Type B pancreatic cell (in vitro differentiated cells): ENCODE measurements around the gene CDK6. TPM values are rescaled to one million over a fixed set of nuclear protein-coding genes. Genes with fewer than 3 reads are reported as not detected.

Experiments used
- DNase-seq: peaks from one replicate; pipeline ENCODE4 v3.0.0; 2021; ENCODE audit warnings: mixed read lengths; ENCODE audit not compliant: unreplicated experiment; ENCODE audit errors: extremely low spot score
- H3K27ac Mint-ChIP-seq: 2 replicates; pipeline ENCODE4 v1.8.0; 2021; ENCODE audit warnings: mild to moderate bottlenecking, mixed read lengths
- H3K27me3 Mint-ChIP-seq: 2 replicates; pipeline ENCODE4 v1.8.0; 2021; ENCODE audit warnings: mixed read lengths
- H3K36me3 Mint-ChIP-seq: 2 replicates; pipeline ENCODE4 v1.8.0; 2021; ENCODE audit warnings: mixed read lengths
- H3K4me1 Mint-ChIP-seq: one replicate; pipeline ENCODE4 v1.8.0; 2021; ENCODE audit warnings: mixed read lengths; ENCODE audit not compliant: unreplicated experiment
- H3K4me3 Mint-ChIP-seq: 2 replicates; pipeline ENCODE4 v1.8.0; 2021; ENCODE audit warnings: mild to moderate bottlenecking, mixed read lengths
- H3K9me3 Mint-ChIP-seq: 2 replicates; pipeline ENCODE4 v1.8.0; 2021; ENCODE audit warnings: mixed read lengths
- CTCF ChIP-seq: fragments of 200-600 bp; sonication (generic); conservative IDR thresholded peaks from 2 replicates; pipeline ENCODE4 v1.5.0; 2021; ENCODE audit warnings: antibody characterized with exemption, mild to moderate bottlenecking
- total RNA-seq: library from RNA; stranded (reverse); gene quantifications from 2 replicates; pipeline ENCODE4 v1.2.1, GENCODE V29; 2021; ENCODE audit warnings: low replicate concordance

CDK6 gene
- total RNA-seq, 1 donor from 2014 or later, result 68.5 TPM

- Mint-ChIP-seq H3K27ac (peak overlapping the region; percentile 57), H3K27me3 (no peaks in the 10 kb centered on the region), H3K4me1 (peaks cover 20% of the 10 kb centered on the region), H3K9me3 (no peaks in the 10 kb centered on the region), H3K36me3 (peaks cover 18% of the 10 kb centered on the region), H3K4me3 (no peak overlapping the region)
- DNase-seq, result no peak
- TF ChIP-seq CTCF, result no peak
Observed at GRCh38 chr7:92782236-92782635, 54.1 kb downstream of the CDK6 start.

- no peak for DNase-seq
- Mint-ChIP-seq H3K9me3 (no peaks in the 10 kb centered on the region), H3K27me3 (no peaks in the 10 kb centered on the region), H3K4me1 (peaks cover 20% of the 10 kb centered on the region), H3K4me3 (no peak overlapping the region), H3K27ac (no peak overlapping the region), H3K36me3 (peaks cover 26% of the 10 kb centered on the region)
- TF ChIP-seq CTCF, result no peak
Observed at GRCh38 chr7:92781117-92781720, 55.2 kb downstream of the CDK6 start.

- TF ChIP-seq CTCF, result no peak
- Mint-ChIP-seq H3K9me3 (no peaks in the 10 kb centered on the region), H3K4me1 (peaks cover 20% of the 10 kb centered on the region), H3K36me3 (peaks cover 23% of the 10 kb centered on the region), H3K27me3 (no peaks in the 10 kb centered on the region), H3K27ac (no peak overlapping the region), H3K4me3 (no peak overlapping the region)
- DNase-seq, result no peak
Observed at GRCh38 chr7:92778972-92779371, 57.4 kb downstream of the CDK6 start.

DNA sequence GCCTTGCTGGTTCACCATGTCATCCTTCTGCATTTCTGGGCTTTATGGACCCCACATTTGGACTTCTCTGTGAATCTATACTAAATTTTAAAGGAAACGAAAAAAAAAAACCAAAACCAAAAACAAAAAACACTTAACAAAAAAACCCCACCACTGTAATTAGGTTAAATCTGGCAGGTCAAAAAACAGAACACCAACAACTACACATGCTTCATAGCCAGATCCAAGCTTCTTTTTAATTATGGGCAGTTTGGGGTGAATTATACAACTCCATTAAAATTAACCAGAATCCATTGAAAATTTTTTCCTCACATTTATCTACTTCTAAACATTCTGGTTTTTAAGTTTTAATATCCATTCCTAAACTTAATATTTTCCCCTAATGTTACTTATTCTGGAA lies 58.4 kb downstream of the CDK6 start:
- Mint-ChIP-seq H3K9me3 (no peaks in the 10 kb centered on the region), H3K27me3 (no peaks in the 10 kb centered on the region), H3K36me3 (peaks cover 27% of the 10 kb centered on the region), H3K27ac (no peak overlapping the region), H3K4me3 (no peak overlapping the region), H3K4me1 (peaks cover 15% of the 10 kb centered on the region)
- no peak for TF ChIP-seq CTCF
- DNase-seq, result no peak

GRCh38 chr7:92773808-92774207 lies 62.6 kb downstream of the CDK6 start:
- H3K36me3 Mint-ChIP-seq, result peaks cover 28% of the 10 kb centered on the region
- TF ChIP-seq CTCF, result no peak
- H3K27me3 Mint-ChIP-seq, result no peaks in the 10 kb centered on the region
- no peaks in the 10 kb centered on the region for H3K9me3 Mint-ChIP-seq
- no peak overlapping the region for H3K4me3 Mint-ChIP-seq
- H3K27ac Mint-ChIP-seq, result no peak overlapping the region
- no peak for DNase-seq
- H3K4me1 Mint-ChIP-seq, result peaks cover 9% of the 10 kb centered on the region

- peaks cover 30% of the 10 kb centered on the region for H3K36me3 Mint-ChIP-seq
- H3K4me1 Mint-ChIP-seq, result peaks cover 42% of the 10 kb centered on the region
- no peak overlapping the region for H3K27ac Mint-ChIP-seq
- no peak for DNase-seq
- H3K4me3 Mint-ChIP-seq, result no peak overlapping the region
- TF ChIP-seq CTCF, result no peak
- peaks cover 5% of the 10 kb centered on the region for H3K9me3 Mint-ChIP-seq
- no peaks in the 10 kb centered on the region for H3K27me3 Mint-ChIP-seq
Observed at GRCh38 chr7:92769844-92770243, 66.5 kb downstream of the CDK6 start.
